GM12891 (cell line): ENCODE results near the gene PALM3.

Experiments
- PAX5 ChIP-seq: IDR thresholded peaks from 2 replicates; pipeline ENCODE4 v1.6.1; 2011; ENCODE audit warnings: low read length, moderate library complexity, mild to moderate bottlenecking; ENCODE audit not compliant: insufficient read depth, severe bottlenecking
- POLR2A ChIP-seq: IDR thresholded peaks from 2 replicates; pipeline ENCODE4 v1.6.1; 2011; ENCODE audit warnings: low read depth, low read length, control low read depth
- TAF1 ChIP-seq: IDR thresholded peaks from 2 replicates; pipeline ENCODE4 v1.6.1; 2011; ENCODE audit warnings: low read depth, low read length, control low read depth

- TF ChIP-seq POLR2A, result no peak
- 0 out of 2 replicates have a peak, but pooled peaks have one; percentile 17 for TF ChIP-seq TAF1
- no peak for TF ChIP-seq PAX5
Measured at GRCh38 chr19:14004619-14005348, 57.1 kb downstream of the PALM3 start.
